ENCODE results near the gene SMCO4. TPM values are rescaled to one million over a fixed set of nuclear protein-coding genes. Genes with fewer than 3 reads are reported as not detected.

Gene SMCO4
- total RNA-seq, 1 donor from 2014 or later: 29.3 TPM

- FAIRE-seq (no peak), DNase-seq (ENCODE audit: low read depth) (no peak)
- TF ChIP-seq CTCF (IDR thresholded peaks at IDR 0.05; ENCODE audit: insufficient read depth, low read depth, low read length) (no peak), EZH2 (IDR thresholded peaks at IDR 0.05; ENCODE audit: insufficient read depth, low read length) (no peak)
- Mint-ChIP-seq H3K36me3 (ENCODE audit: low read depth, unreplicated experiment) (peaks cover 2% of the 10 kb centered on the region), H3K4me1 (ENCODE audit: low read depth, unreplicated experiment) (peaks cover 19% of the 10 kb centered on the region), H3K9me3 (ENCODE audit: unreplicated experiment) (peaks cover 3% of the 10 kb centered on the region), H3K27me3 (ENCODE audit: low read depth, unreplicated experiment) (no peaks in the 10 kb centered on the region), H3K27ac (ENCODE audit: unreplicated experiment) (no peak overlapping the region), H3K4me3 (ENCODE audit: unreplicated experiment) (no peak overlapping the region)
- H3K4me3 ChIP-seq (ENCODE audit: insufficient read depth, low read depth, low read length): no peak overlapping the region
- peaks cover 12% of the 10 kb centered on the region for H3K4me1 ChIP-seq (ENCODE audit: insufficient read depth, low read length)
- no peaks in the 10 kb centered on the region for H3K36me3 ChIP-seq (ENCODE audit: insufficient read depth, low read length)
- no peak overlapping the region for H2AFZ ChIP-seq (ENCODE audit: low read depth, low read length)
- H3K9ac ChIP-seq (ENCODE audit: low read length): no peak overlapping the region
- H4K20me1 ChIP-seq (ENCODE audit: insufficient read depth, low read length): no peaks in the 10 kb centered on the region
- H3K27me3 ChIP-seq (ENCODE audit: insufficient read depth, low read length): no peaks in the 10 kb centered on the region
- H3K79me2 ChIP-seq (ENCODE audit: insufficient read depth, low read length): no peaks in the 10 kb centered on the region
- H3K4me2 ChIP-seq (ENCODE audit: low read length): no peak overlapping the region
- no peak overlapping the region for H3K27ac ChIP-seq (ENCODE audit: low read depth, low read length)
- no peaks in the 10 kb centered on the region for H3K9me3 ChIP-seq (ENCODE audit: insufficient read depth, low read depth, low read length)
Observed at GRCh38 chr11:93573184-93573583, 30.0 kb upstream of the SMCO4 start.

- Histone ChIP-seq H3K36me3 (ENCODE audit: insufficient read depth, low read length) (no peaks in the 10 kb centered on the region), H3K4me2 (ENCODE audit: low read length) (no peak overlapping the region), H3K79me2 (ENCODE audit: insufficient read depth, low read length) (no peaks in the 10 kb centered on the region), H3K9ac (ENCODE audit: low read length) (no peak overlapping the region), H2AFZ (ENCODE audit: low read depth, low read length) (no peak overlapping the region), H3K27ac (ENCODE audit: low read depth, low read length) (no peak overlapping the region), H4K20me1 (ENCODE audit: insufficient read depth, low read length) (no peaks in the 10 kb centered on the region), H3K27me3 (ENCODE audit: insufficient read depth, low read length) (no peaks in the 10 kb centered on the region), H3K4me1 (ENCODE audit: insufficient read depth, low read length) (peaks cover 10% of the 10 kb centered on the region), H3K4me3 (ENCODE audit: insufficient read depth, low read depth, low read length) (no peak overlapping the region), H3K9me3 (ENCODE audit: insufficient read depth, low read depth, low read length) (no peaks in the 10 kb centered on the region)
- peaks cover 19% of the 10 kb centered on the region for H3K4me1 Mint-ChIP-seq (ENCODE audit: low read depth, unreplicated experiment)
- H3K27me3 Mint-ChIP-seq (ENCODE audit: low read depth, unreplicated experiment): no peaks in the 10 kb centered on the region
- DNase-seq (ENCODE audit: low read depth): no peak
- H3K36me3 Mint-ChIP-seq (ENCODE audit: low read depth, unreplicated experiment): no peaks in the 10 kb centered on the region
- no peak overlapping the region for H3K27ac Mint-ChIP-seq (ENCODE audit: unreplicated experiment)
- no peak for FAIRE-seq
- peaks cover under 1% of the 10 kb centered on the region for H3K9me3 Mint-ChIP-seq (ENCODE audit: unreplicated experiment)
- H3K4me3 Mint-ChIP-seq (ENCODE audit: unreplicated experiment): no peak overlapping the region
- TF ChIP-seq CTCF (IDR thresholded peaks at IDR 0.05; ENCODE audit: insufficient read depth, low read depth, low read length): no peak
- no peak for TF ChIP-seq EZH2 (IDR thresholded peaks at IDR 0.05; ENCODE audit: insufficient read depth, low read length)
Observed at GRCh38 chr11:93572621-93573020, 29.4 kb upstream of the SMCO4 start.

- Histone ChIP-seq H3K27me3 (ENCODE audit: insufficient read depth, low read length) (no peaks in the 10 kb centered on the region), H3K79me2 (ENCODE audit: insufficient read depth, low read length) (no peaks in the 10 kb centered on the region), H4K20me1 (ENCODE audit: insufficient read depth, low read length) (no peaks in the 10 kb centered on the region), H3K4me2 (ENCODE audit: low read length) (no peak overlapping the region), H3K4me3 (ENCODE audit: insufficient read depth, low read depth, low read length) (no peak overlapping the region), H2AFZ (ENCODE audit: low read depth, low read length) (no peak overlapping the region), H3K4me1 (ENCODE audit: insufficient read depth, low read length) (peaks cover 8% of the 10 kb centered on the region), H3K9ac (ENCODE audit: low read length) (no peak overlapping the region), H3K27ac (ENCODE audit: low read depth, low read length) (no peak overlapping the region), H3K9me3 (ENCODE audit: insufficient read depth, low read depth, low read length) (no peaks in the 10 kb centered on the region), H3K36me3 (ENCODE audit: insufficient read depth, low read length) (no peaks in the 10 kb centered on the region)
- H3K4me3 Mint-ChIP-seq (ENCODE audit: unreplicated experiment): no peak overlapping the region
- FAIRE-seq (no peak), DNase-seq (ENCODE audit: low read depth) (no peak)
- H3K36me3 Mint-ChIP-seq (ENCODE audit: low read depth, unreplicated experiment): no peaks in the 10 kb centered on the region
- peaks cover 18% of the 10 kb centered on the region for H3K4me1 Mint-ChIP-seq (ENCODE audit: low read depth, unreplicated experiment)
- TF ChIP-seq EZH2 (IDR thresholded peaks at IDR 0.05; ENCODE audit: insufficient read depth, low read length): no peak
- no peak for TF ChIP-seq CTCF (IDR thresholded peaks at IDR 0.05; ENCODE audit: insufficient read depth, low read depth, low read length)
- H3K27ac Mint-ChIP-seq (ENCODE audit: unreplicated experiment): no peak overlapping the region
- no peaks in the 10 kb centered on the region for H3K27me3 Mint-ChIP-seq (ENCODE audit: low read depth, unreplicated experiment)
- H3K9me3 Mint-ChIP-seq (ENCODE audit: unreplicated experiment): no peaks in the 10 kb centered on the region
Observed at GRCh38 chr11:93572171-93572570, 29.0 kb upstream of the SMCO4 start.
